MM.1S (cell line): Measurements from ENCODE around the gene ACER3.
"Not testable (repeated sequence)": the region's sequence is repeated elsewhere in the genome, so short reads cannot be mapped to it uniquely, and the experiment has no call there.

Experiments used
- DNase-seq: peaks from one replicate; pipeline ENCODE4 v3.0.0-alpha.2; 2015
- H2AFZ ChIP-seq: fragments of 300-600 bp; sonication (generic); 2 replicates; pipeline ENCODE4 v1.6.0; 2016; ENCODE audit warnings: antibody characterized with exemption, low read length
- H3F3A ChIP-seq: fragments of 300-600 bp; sonication (generic); 2 replicates; pipeline ENCODE4 v1.6.1; 2016; ENCODE audit warnings: mild to moderate bottlenecking, antibody characterized with exemption, low read length, moderate library complexity, mixed read lengths; ENCODE audit not compliant: insufficient read depth
- H3K27ac ChIP-seq: fragments of 300-600 bp; sonication (generic); 2 replicates; pipeline ENCODE4 v1.5.1; 2016; ENCODE audit warnings: mild to moderate bottlenecking, low read length
- H3K27me3 ChIP-seq: fragments of 300-600 bp; sonication (generic); replicated peaks from 2 replicates; pipeline ENCODE4 v1.6.0; 2016; ENCODE audit warnings: low read length; ENCODE audit not compliant: insufficient read depth
- H3K36me3 ChIP-seq: fragments of 300-600 bp; sonication (generic); replicated peaks from 2 replicates; pipeline ENCODE4 v1.6.1; 2016; ENCODE audit warnings: mild to moderate bottlenecking, low read length, mixed read lengths; ENCODE audit not compliant: insufficient read depth
- H3K4me1 ChIP-seq: fragments of 300-600 bp; sonication (generic); 2 replicates; pipeline ENCODE4 v1.6.1; 2016; ENCODE audit warnings: low read length, mixed read lengths
- H3K4me2 ChIP-seq: fragments of 300-600 bp; sonication (generic); 2 replicates; pipeline ENCODE4 v1.6.0; 2016; ENCODE audit warnings: low read depth, low read length
- H3K4me3 ChIP-seq: fragments of 300-600 bp; sonication (generic); 2 replicates; pipeline ENCODE4 v1.5.1; 2016; ENCODE audit warnings: low read length, mixed read lengths
- H3K79me2 ChIP-seq: fragments of 300-600 bp; sonication (generic); 2 replicates; pipeline ENCODE4 v1.6.1; 2016; ENCODE audit warnings: mixed run types, low read length, mixed read lengths
- H3K9ac ChIP-seq: fragments of 300-600 bp; sonication (generic); 2 replicates; pipeline ENCODE4 v1.6.1; 2016; ENCODE audit warnings: low read length, mixed read lengths
- H3K9me2 ChIP-seq: fragments of 300-600 bp; sonication (generic); replicated peaks from 2 replicates; pipeline ENCODE4 v1.6.1; 2016; ENCODE audit warnings: mild to moderate bottlenecking, low read length, mixed read lengths; ENCODE audit not compliant: insufficient read depth
- H3K9me3 ChIP-seq: fragments of 300-600 bp; sonication (generic); replicated peaks from 2 replicates; pipeline ENCODE4 v1.6.1; 2016; ENCODE audit warnings: mild to moderate bottlenecking, low read length, mixed read lengths; ENCODE audit not compliant: insufficient read depth
- H4K20me1 ChIP-seq: fragments of 300-600 bp; sonication (generic); 2 replicates; pipeline ENCODE4 v1.6.1; 2016; ENCODE audit warnings: mild to moderate bottlenecking, low read length, moderate library complexity, mixed read lengths; ENCODE audit not compliant: insufficient read depth
- EZH2 ChIP-seq: fragments of 300-600 bp; sonication (generic); optimal IDR thresholded peaks from 2 replicates; pipeline ENCODE3; 2017; ENCODE audit warnings: low read depth, mild to moderate bottlenecking, antibody characterized with exemption, low read length, mixed read lengths
- EZH2phosphoT487 ChIP-seq: fragments of 300-600 bp; sonication (generic); IDR thresholded peaks from 2 replicates; pipeline ENCODE4 v1.6.1; 2018; ENCODE audit warnings: antibody characterized with exemption, low read length
- TF ChIP-seq, protein P1 (sequence below): fragments of 300-600 bp; sonication (generic); IDR thresholded peaks from 2 replicates; pipeline ENCODE4 v1.5.1; 2016; ENCODE audit warnings: antibody characterized with exemption, low read length, mixed read lengths

Gene ACER3

DNA sequence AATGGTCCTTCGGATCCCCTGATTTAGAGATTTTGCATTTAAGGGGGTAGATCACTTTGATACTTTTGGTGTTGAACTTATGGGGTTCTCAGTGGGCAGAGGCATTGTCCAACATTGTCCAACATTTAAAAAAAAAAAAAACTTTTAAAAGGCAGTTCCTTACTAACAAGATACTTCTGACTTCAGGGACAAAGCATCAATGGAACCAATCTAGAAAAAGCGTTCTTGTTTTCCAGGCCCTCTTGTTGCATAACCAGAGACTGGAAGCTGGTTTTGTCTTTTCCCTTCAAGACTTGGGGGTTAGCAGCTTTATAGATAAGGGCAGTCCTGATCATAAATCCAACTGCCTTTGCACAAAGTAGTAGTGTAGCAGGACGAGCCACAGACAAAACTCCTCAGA is 40.4 kb downstream of the ACER3 start:
- no peaks in the 10 kb centered on the region for H3K9me2 ChIP-seq
- no peaks in the 10 kb centered on the region for H3K27me3 ChIP-seq
- H3K9ac ChIP-seq = no peak overlapping the region
- H3K27ac ChIP-seq = no peak overlapping the region
- peaks cover 7% of the 10 kb centered on the region; the same call in 1 of the 2 replicates for H3K4me1 ChIP-seq
- no peaks in the 10 kb centered on the region for H3F3A ChIP-seq
- no peak overlapping the region for H3K4me3 ChIP-seq
- TF ChIP-seq EZH2phosphoT487 = no peak
- TF ChIP-seq, protein P1, sequence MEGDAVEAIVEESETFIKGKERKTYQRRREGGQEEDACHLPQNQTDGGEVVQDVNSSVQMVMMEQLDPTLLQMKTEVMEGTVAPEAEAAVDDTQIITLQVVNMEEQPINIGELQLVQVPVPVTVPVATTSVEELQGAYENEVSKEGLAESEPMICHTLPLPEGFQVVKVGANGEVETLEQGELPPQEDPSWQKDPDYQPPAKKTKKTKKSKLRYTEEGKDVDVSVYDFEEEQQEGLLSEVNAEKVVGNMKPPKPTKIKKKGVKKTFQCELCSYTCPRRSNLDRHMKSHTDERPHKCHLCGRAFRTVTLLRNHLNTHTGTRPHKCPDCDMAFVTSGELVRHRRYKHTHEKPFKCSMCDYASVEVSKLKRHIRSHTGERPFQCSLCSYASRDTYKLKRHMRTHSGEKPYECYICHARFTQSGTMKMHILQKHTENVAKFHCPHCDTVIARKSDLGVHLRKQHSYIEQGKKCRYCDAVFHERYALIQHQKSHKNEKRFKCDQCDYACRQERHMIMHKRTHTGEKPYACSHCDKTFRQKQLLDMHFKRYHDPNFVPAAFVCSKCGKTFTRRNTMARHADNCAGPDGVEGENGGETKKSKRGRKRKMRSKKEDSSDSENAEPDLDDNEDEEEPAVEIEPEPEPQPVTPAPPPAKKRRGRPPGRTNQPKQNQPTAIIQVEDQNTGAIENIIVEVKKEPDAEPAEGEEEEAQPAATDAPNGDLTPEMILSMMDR = no peak
- TF ChIP-seq EZH2 = no peak
- H3K79me2 ChIP-seq = no peaks in the 10 kb centered on the region
- H3K4me2 ChIP-seq = no peak overlapping the region
- no peaks in the 10 kb centered on the region for H4K20me1 ChIP-seq
- no peaks in the 10 kb centered on the region for H3K36me3 ChIP-seq
- H2AFZ ChIP-seq = no peak overlapping the region
- no peak for DNase-seq
- no peaks in the 10 kb centered on the region for H3K9me3 ChIP-seq

DNA sequence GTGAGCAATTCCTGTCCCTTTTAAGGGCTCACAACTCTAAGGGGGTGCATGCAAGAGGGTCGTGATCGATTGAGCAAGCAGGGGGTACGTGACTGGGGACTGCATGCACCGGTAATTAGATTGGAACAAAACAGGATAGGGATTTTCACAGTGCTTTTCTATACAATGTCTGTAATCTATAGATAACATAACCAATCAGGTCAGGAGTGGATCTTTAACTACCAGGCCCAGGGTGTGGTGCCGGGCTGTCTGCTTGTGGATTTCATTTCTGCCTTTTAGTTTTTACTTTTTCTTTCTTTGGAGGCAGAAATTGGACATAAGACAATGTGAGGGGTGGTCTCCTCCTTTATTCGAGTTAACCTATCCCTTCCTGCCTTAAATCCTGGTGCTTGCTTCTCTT is 40.9 kb downstream of the ACER3 start:
- H3K9me3 ChIP-seq, DNase-seq, H3F3A ChIP-seq, H3K79me2 ChIP-seq, H3K9ac ChIP-seq, H3K27me3 ChIP-seq, H3K36me3 ChIP-seq, H4K20me1 ChIP-seq, H2AFZ ChIP-seq, H3K4me2 ChIP-seq, H3K4me3 ChIP-seq, H3K27ac ChIP-seq, H3K9me2 ChIP-seq, H3K4me1 ChIP-seq: not testable (repeated sequence)

DNA sequence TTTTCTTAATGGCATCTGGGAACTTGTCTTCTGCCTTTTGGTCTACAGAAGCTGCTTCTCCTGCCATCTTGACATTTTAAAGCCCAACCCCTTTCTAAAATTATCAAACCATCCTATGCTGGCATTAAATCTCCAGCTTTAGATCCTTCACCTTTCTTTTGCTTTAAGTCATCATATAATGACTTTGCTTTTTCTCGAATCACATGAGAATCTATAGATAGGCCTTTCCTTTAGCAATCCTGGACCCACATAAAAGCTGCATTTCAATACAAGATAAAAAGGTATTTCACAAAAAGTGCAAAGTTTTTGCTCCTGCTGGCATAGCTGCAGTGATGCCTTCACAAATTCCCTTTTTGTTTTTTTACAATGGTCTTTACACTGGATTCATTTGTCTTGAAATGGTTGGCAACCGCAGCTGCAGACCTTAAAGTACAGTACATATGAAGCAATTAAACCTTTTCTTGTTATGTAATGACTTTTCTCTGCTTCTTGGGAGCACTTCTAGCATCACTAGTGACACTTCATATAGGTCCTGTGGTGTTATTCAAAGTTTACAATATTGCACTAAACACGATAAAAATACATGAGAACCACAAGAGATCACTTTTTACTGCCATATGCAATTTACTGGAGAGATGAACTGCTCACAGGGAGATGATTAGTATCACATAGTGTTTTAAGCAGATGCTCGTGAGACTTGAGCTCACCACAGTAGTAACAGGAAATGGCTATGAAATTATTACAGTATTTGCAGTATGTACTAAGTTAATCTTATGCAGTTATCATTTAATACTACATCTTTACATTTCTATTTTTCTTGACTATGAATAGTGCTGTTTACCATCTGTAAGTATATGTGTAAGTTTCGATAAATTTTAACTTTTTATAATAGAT is 41.6 kb downstream of the ACER3 start:
- Histone ChIP-seq H3K9me3 (no peaks in the 10 kb centered on the region), H4K20me1 (no peaks in the 10 kb centered on the region), H3K36me3 (no peaks in the 10 kb centered on the region), H3K9ac (no peak overlapping the region), H3K27ac (no peak overlapping the region), H3K4me3 (no peak overlapping the region), H3K4me1 (no peaks in the 10 kb centered on the region), H3K4me2 (no peak overlapping the region), H3K27me3 (no peaks in the 10 kb centered on the region), H3K79me2 (no peaks in the 10 kb centered on the region), H3F3A (no peaks in the 10 kb centered on the region), H3K9me2 (no peaks in the 10 kb centered on the region), H2AFZ (no peak overlapping the region)
- no peak for DNase-seq
- no peak for TF ChIP-seq EZH2phosphoT487
- TF ChIP-seq, protein P1 = no peak
- TF ChIP-seq EZH2 = no peak

DNA sequence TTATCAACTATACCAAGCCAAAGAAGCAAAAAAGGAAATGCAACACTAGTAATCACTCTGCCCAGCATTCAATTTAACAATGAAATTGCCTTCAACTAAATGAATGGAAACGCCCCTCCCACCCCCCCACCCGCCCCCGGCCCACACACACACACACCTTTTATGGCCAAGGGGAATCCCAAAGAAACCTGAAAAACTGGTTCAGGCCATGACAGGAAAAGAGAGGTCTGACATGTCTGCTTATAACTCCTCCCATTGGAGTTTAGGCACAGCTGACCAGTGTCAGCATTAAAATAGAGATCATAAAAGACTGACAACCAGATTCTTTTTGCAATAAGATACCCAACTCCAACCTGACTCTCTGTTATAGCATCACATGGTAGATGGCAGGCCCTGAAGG is 42.6 kb downstream of the ACER3 start:
- Histone ChIP-seq H2AFZ (no peak overlapping the region), H3K9me2 (no peaks in the 10 kb centered on the region), H3K9me3 (no peaks in the 10 kb centered on the region), H3K4me3 (no peak overlapping the region), H3K4me1 (no peaks in the 10 kb centered on the region), H3K4me2 (no peak overlapping the region), H3F3A (no peaks in the 10 kb centered on the region), H4K20me1 (no peaks in the 10 kb centered on the region), H3K27me3 (no peaks in the 10 kb centered on the region), H3K36me3 (no peaks in the 10 kb centered on the region), H3K27ac (no peak overlapping the region), H3K79me2 (no peaks in the 10 kb centered on the region), H3K9ac (no peak overlapping the region)
- no peak for TF ChIP-seq EZH2phosphoT487
- no peak for TF ChIP-seq EZH2
- TF ChIP-seq, protein P1 = no peak
- DNase-seq = no peak
